HG03521 (cell line): ENCODE measurements around the gene USP6NL.

Experiments used
- ATAC-seq: cut with Tn5 transposase; IDR thresholded peaks from one replicate; pipeline ENCODE4 v1.9.1; 2021; ENCODE audit warnings: mild to moderate bottlenecking, moderate library complexity; ENCODE audit not compliant: unreplicated experiment

The USP6NL gene

DNA sequence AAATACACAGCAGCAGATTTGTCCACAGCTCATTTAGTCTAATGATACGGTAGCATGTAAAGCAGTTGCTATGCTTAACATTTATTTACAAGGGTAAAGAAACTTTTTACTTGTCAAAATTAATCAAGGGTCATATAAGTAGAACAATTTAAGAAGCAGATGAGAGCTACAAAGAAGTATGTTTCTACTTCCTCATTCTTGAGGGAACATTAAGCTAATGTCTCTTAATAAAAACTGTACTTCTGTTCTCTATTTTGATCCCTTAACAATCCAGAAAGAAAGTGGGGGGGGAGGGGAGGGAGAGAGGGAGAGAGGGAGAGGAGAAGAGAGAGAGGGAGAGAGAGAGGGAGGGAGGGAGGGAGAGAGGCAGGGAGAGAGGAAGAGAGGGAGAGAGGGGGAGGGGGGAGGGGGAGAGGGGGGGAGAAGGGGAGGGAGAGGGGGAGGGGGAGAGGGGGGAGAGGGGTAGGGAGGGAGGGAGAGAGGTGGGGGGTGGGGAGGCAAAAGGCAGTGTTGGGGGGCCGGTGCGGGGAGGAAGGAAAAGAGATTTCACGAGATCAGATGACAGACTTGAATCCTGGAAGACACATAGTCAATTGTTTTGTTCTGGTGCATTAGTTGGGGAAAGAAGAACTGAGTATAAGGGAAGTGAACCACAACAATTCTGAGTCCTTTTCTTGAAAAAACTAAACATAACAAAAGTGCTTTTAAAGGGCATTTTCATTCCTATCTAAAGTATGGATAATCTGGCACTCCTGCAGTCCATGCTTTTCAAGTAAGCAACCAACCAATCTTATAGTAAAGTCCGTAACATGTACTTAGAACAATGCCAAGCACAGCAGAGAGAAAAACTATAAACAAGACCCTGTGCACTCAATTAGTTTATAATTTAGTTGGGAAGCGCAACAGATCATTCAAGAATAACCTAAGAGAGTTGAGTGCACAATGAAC lies 128.0 kb downstream of the USP6NL start:
- no peak for ATAC-seq

DNA sequence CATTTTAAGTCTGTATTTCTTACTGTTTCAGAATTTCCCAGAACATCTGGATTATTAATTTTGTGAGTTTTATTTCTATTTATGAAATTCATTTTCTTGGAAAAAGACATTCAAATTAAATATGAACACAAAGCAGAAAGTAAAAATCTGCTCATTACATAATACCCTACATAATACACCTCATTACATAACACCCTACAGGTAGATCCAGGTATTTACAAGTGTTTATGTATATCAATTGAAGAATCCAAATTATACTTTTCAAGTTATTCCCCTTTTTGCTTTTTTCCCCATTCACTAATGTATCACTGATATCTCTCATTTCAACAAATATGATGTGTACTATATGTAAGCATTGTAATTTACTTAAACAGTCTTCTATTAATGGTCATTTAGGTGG lies 129.1 kb downstream of the USP6NL start:
- no peak for ATAC-seq

DNA sequence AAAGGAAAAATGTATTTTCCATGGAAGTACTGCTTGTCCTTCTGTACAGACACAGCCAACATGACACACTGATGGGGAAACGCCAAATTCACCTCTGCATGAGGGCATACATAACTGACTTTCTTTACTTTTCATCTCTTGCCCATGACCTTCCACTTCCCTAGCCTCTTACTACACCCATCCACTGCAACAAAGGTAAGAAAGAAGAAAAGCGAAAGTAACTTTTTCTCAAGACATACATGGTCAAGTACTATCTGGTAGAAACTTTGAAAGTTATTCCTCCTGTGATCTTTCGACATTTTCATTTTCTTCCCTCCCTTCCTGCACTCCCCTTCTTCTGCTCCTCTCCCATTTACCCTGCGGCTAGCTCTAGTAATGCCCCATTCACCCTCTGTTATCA lies 130.8 kb downstream of the USP6NL start:
- no peak for ATAC-seq

DNA sequence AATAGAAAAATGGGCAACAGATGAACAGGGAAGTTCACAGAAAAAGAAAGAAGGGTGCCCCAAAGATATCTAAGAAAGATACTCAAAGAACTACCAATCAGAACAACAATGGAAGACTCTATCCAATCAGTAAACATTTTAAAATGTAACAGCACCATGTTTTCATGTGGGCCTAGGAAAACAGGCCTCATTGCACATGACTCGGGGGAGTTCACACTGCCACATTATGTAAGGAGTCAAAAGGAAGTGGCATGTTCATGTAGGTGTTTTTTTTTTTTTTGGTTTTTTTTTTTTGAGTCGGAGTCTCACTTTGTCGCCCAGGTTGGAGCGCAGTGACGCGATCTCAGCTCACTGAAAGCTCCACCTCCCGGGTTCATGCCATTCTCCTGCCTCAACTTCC lies 132.2 kb downstream of the USP6NL start:
- ATAC-seq = no peak

- no peak for ATAC-seq
Observed at GRCh38 chr10:11478807-11479206, 132.6 kb downstream of the USP6NL start.

DNA sequence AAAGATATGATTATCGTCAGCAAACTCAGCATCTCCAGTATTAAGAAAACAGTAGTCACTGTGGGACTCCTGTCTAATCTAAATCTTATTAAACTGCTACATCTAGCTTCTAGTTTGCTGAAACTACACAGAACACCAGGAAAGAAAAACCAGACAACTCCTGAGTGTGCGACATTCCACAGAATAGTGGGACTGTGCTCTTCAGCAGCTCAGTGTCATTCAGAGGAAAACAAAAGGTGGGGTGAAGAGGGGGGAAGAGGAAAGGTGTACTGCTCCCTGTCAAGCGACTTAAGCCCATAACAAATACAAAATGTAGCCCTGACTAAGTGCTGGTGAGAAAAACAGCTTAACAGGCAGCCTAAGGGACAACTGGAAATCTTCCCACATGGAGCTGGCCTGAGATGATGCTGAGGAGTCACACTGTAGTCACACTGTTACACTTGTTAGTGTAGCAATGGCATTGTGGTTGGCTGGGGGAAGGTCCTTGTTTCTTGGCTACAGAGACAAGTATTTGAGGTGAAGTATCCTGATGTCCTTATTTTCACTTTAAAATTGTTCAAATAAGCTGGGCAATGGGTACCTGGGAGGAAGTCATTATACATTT lies 135.5 kb downstream of the USP6NL start:
- no peak for ATAC-seq

DNA sequence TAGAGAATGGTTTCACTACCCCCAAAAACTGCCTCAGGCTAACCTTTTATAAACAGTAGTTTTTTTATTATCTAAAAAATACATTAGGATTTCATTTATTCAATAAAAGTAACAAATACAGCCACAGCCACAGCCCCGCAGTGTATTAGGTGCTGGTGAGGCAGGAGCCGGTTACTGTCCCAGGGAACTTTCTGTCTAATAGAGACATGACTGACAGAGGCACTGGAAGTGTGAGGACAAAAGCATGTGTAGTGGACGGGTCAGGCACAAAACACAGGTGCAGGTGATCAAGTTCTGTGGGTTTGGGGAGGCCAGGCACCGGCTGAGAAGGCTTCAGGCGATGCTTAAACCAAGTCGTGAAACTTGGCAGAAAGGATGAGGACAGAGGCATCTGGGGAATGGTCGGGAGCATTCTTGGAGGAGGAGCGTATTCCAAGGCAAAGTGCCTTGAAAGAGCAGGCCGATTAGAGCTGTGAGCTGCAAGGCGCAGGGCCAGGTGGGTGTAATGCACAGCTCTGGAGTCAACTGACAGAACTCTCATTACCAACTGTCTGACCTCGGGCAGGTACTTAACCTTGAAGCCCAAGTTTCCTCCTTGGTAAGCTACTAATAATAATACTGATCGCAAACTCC lies 138.2 kb downstream of the USP6NL start:
- ATAC-seq = no peak

GRCh38 chr10:11472158-11472753 lies 139.2 kb downstream of the USP6NL start:
- ATAC-seq = no peak

DNA sequence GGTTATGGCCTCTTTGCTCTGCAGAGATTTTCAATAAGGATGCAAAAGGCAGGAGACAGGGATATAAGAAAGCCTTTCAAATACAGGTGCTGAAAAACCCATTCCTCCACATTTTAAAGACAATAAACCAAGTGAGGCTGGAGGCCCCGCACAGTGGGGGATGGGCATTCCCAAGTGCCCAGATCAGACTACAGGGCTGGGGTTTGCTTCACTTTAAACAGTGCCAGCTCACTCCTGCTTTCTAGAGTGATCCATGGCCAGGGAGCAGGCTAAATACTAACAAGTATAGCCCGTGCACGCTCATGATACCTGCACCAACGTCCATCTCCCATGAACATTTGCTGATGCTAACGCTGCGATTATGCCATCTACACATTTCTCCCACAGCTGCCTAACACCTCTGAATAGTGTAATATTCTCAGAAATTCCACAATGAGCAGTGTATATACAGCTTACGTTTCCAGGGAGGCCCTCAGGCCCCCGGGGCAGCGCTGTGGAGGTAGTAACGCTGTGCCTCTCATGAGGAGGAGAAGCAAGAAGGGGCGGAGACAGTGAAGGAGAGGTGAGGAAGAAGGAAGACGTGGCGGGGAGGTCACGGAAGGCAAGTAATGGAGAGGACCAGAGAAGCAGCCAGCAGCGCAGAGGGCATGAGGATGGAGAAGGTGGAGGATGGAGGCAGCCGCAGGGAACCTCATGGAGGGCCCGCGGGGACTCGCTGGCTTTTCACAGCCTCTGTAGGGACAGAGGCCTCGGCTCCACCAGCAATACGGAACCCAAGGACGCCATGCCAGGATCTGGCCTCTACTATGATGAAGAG lies 141.7 kb downstream of the USP6NL start:
- ATAC-seq = no peak

- no peak for ATAC-seq
Observed at GRCh38 chr10:11468126-11468742, 143.2 kb downstream of the USP6NL start.

GRCh38 chr10:11465406-11465805 lies 146.0 kb downstream of the USP6NL start:
- ATAC-seq = no peak

- no peak for ATAC-seq
Observed at GRCh38 chr10:11463111-11463510, 148.3 kb downstream of the USP6NL start.

GRCh38 chr10:11462071-11462470 lies 149.4 kb downstream of the USP6NL start:
- no peak for ATAC-seq

GRCh38 chr10:11457336-11457735 lies 154.1 kb downstream of the USP6NL start:
- no peak for ATAC-seq

DNA sequence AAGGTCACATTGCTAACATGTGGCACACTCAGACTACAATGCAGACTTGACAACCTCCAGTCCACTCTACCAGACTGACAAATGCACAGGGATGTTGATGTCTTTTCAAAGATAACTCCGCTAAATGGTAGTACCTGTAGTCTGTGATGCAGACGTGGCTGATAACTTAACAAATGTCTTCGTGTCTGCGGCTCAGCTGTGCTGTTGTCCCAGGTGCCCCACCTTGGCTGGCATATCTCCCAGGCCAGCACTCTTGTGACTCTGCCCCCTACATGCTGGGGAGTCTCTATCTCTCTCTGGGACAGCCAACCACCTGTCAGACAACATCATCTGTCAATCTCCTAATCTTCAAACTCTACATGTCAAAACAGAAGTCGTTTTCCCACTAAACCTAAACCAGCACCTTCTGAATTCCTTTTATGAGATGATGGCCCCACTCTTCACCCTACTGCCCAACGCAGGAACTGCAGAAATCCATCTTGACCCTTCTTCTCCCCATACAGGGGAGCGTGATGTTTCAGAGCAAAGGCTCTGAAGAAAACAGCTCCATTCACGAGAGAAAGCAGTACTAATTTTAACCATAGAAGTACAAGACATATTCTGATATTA lies 156.4 kb downstream of the USP6NL start:
- ATAC-seq = no peak

- ATAC-seq = no peak
Observed at GRCh38 chr10:11454160-11454559, 157.3 kb downstream of the USP6NL start.

GRCh38 chr10:11451640-11452260 lies 159.7 kb downstream of the USP6NL start:
- no peak for ATAC-seq

GRCh38 chr10:11450427-11450826 lies 161.0 kb downstream of the USP6NL start:
- ATAC-seq = no peak

DNA sequence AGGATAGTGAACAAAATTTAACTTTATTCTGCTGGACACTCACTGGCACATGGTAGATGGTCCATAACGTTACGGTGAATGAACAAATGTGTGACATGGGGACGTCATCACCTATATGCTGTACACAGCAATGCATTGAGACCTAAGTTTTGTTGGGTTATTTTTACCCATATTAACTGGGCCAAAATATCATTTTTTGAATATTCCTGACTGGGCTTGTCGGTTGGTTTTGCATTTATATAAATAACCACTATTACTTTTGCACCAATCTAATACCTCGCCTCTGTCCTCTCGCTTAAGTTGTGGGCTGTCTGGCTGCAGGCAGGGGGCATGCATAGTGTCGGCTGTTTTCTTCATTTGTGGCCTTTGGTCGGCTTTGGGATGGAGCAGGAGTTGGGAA lies 161.7 kb downstream of the USP6NL start:
- no peak for ATAC-seq
